Measurements from ENCODE around the gene CILP2.

GRCh38 chr19:19543640-19544039 is 5.6 kb downstream of the CILP2 start:
- TF ChIP-seq CTCF (IDR thresholded peaks at IDR 0.05) (no peak), ZFX (IDR thresholded peaks at IDR 0.05; ENCODE audit: borderline replicate concordance) (no peak)

All from 22Rv1 (cell line).